ENCODE data around the gene CCDC137. TPM values are rescaled to one million over a fixed set of nuclear protein-coding genes. Genes with fewer than 3 reads are reported as not detected.
A peak's percentile ranks its signal among the peaks of the same experiment; 100 is the strongest.

The CCDC137 gene
- total and polyA plus RNA-seq, 2 of the 13 experiments (the other 11 are each of a cell fraction or from before 2014, with no cell fraction given), result 14.6 to 39.1 TPM

DNA sequence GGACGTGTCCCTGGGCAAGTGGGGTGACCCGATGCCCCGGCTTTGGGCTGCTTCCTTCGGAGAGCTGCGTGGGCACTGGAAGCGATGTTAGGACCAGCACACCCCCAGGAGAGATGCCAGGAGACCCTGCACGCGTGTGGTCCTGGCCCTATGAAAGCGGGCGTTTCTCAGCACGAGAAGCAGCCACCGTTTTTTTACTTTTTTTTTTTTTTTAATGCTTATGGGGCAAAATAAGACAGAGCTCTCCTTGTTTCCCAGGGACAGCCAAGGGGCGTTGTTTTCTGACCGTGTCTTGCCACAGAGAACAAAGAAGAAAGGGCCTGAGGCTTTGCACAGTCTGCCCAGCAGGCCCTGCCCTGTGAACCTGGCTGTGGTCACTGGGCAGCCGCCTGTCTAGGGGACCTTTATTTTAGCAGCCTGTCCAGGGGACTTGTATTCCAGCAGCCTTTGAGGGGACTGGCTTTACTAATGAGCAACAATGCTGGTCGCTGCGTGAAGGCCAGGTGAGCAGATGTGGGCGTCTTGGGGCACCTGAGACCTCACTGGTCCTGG, 46.5 kb downstream of the CCDC137 start (continued):
- TF ChIP-seq NFE2L1 (CRISPR knock-in tag; IDR thresholded peaks at IDR 0.05; ENCODE audit: borderline replicate concordance), result no peak
- no peak for TF ChIP-seq RFX1 (IDR thresholded peaks at IDR 0.05)
- TF ChIP-seq FOXO1 (CRISPR knock-in tag; IDR thresholded peaks at IDR 0.05), result 0 out of 2 replicates have a peak, but pooled peaks have one; percentile 9
- TF ChIP-seq MAFK (conservative IDR thresholded peaks at IDR 0.05 in 1 of 2, IDR thresholded peaks at IDR 0.05 in 1 of 2; ENCODE audit: low read length in 2 of 2), result peak; percentile 35 to 38; a peak in 2 of 4 replicates
- TF ChIP-seq, protein P1, sequence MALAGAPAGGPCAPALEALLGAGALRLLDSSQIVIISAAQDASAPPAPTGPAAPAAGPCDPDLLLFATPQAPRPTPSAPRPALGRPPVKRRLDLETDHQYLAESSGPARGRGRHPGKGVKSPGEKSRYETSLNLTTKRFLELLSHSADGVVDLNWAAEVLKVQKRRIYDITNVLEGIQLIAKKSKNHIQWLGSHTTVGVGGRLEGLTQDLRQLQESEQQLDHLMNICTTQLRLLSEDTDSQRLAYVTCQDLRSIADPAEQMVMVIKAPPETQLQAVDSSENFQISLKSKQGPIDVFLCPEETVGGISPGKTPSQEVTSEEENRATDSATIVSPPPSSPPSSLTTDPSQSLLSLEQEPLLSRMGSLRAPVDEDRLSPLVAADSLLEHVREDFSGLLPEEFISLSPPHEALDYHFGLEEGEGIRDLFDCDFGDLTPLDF (CRISPR knock-in tag; IDR thresholded peaks at IDR 0.05), result no peak
- TF ChIP-seq, protein P2, sequence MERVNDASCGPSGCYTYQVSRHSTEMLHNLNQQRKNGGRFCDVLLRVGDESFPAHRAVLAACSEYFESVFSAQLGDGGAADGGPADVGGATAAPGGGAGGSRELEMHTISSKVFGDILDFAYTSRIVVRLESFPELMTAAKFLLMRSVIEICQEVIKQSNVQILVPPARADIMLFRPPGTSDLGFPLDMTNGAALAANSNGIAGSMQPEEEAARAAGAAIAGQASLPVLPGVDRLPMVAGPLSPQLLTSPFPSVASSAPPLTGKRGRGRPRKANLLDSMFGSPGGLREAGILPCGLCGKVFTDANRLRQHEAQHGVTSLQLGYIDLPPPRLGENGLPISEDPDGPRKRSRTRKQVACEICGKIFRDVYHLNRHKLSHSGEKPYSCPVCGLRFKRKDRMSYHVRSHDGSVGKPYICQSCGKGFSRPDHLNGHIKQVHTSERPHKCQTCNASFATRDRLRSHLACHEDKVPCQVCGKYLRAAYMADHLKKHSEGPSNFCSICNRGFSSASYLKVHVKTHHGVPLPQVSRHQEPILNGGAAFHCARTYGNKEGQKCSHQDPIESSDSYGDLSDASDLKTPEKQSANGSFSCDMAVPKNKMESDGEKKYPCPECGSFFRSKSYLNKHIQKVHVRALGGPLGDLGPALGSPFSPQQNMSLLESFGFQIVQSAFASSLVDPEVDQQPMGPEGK (CRISPR knock-in tag; IDR thresholded peaks at IDR 0.05), result peak; percentile 12; the same call in 1 of the 2 replicates
- 0 out of 2 replicates have a peak, but pooled peaks have one; percentile 54 for TF ChIP-seq ZNF337 (CRISPR knock-in tag; IDR thresholded peaks at IDR 0.05; ENCODE audit: borderline replicate concordance, low read depth)
- TF ChIP-seq SMAD3 (CRISPR knock-in tag; IDR thresholded peaks at IDR 0.05), result 0 out of 2 replicates have a peak, but pooled peaks have one; percentile 6
- TF ChIP-seq ZNF205 (CRISPR knock-in tag; IDR thresholded peaks at IDR 0.05), result no peak
- 0 out of 2 replicates have a peak, but pooled peaks have one; percentile 83 for TF ChIP-seq ZNF354B (CRISPR knock-in tag; IDR thresholded peaks at IDR 0.05)
- TF ChIP-seq ZZZ3 (CRISPR knock-in tag; IDR thresholded peaks at IDR 0.05; ENCODE audit: borderline replicate concordance), result peak; percentile 27; the same call in 1 of the 2 replicates
- 0 out of 2 replicates have a peak, but pooled peaks have one; percentile 5 for TF ChIP-seq MIXL1 (CRISPR knock-in tag; IDR thresholded peaks at IDR 0.05)
- TF ChIP-seq ZNF234 (CRISPR knock-in tag; conservative IDR thresholded peaks at IDR 0.05), result 0 out of 2 replicates have a peak, but pooled peaks have one; percentile 5
- TF ChIP-seq, protein P3, sequence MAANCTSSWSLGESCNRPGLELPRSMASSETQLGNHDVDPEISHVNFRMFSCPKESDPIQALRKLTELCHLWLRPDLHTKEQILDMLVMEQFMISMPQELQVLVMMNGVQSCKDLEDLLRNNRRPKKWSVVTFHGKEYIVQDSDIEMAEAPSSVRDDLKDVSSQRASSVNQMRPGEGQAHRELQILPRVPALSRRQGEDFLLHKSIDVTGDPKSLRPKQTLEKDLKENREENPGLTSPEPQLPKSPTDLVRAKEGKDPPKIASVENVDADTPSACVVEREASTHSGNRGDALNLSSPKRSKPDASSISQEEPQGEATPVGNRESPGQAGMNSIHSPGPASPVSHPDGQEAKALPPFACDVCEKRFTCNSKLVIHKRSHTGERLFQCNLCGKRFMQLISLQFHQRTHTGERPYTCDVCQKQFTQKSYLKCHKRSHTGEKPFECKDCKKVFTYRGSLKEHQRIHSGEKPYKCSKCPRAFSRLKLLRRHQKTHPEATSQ (CRISPR knock-in tag; IDR thresholded peaks at IDR 0.05; ENCODE audit: borderline replicate concordance), result 0 out of 2 replicates have a peak, but pooled peaks have one; percentile 44
- TF ChIP-seq KDM4B (CRISPR knock-in tag; IDR thresholded peaks at IDR 0.05), result no peak
- TF ChIP-seq MAFF (IDR thresholded peaks at IDR 0.05; ENCODE audit: low read depth, low read length), result 0 out of 2 replicates have a peak, but pooled peaks have one; percentile 1
- peak; percentile 33; the same call in 1 of the 2 replicates for TF ChIP-seq ZFP82 (CRISPR knock-in tag; IDR thresholded peaks at IDR 0.05; ENCODE audit: borderline replicate concordance)
- TF ChIP-seq, protein P4, sequence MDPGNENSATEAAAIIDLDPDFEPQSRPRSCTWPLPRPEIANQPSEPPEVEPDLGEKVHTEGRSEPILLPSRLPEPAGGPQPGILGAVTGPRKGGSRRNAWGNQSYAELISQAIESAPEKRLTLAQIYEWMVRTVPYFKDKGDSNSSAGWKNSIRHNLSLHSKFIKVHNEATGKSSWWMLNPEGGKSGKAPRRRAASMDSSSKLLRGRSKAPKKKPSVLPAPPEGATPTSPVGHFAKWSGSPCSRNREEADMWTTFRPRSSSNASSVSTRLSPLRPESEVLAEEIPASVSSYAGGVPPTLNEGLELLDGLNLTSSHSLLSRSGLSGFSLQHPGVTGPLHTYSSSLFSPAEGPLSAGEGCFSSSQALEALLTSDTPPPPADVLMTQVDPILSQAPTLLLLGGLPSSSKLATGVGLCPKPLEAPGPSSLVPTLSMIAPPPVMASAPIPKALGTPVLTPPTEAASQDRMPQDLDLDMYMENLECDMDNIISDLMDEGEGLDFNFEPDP (CRISPR knock-in tag; conservative IDR thresholded peaks at IDR 0.05), result 0 out of 2 replicates have a peak, but pooled peaks have one; percentile 81
- 0 out of 2 replicates have a peak, but pooled peaks have one; percentile 26 for TF ChIP-seq DNMT3B (CRISPR knock-in tag; conservative IDR thresholded peaks at IDR 0.05)
- TF ChIP-seq, protein P5, sequence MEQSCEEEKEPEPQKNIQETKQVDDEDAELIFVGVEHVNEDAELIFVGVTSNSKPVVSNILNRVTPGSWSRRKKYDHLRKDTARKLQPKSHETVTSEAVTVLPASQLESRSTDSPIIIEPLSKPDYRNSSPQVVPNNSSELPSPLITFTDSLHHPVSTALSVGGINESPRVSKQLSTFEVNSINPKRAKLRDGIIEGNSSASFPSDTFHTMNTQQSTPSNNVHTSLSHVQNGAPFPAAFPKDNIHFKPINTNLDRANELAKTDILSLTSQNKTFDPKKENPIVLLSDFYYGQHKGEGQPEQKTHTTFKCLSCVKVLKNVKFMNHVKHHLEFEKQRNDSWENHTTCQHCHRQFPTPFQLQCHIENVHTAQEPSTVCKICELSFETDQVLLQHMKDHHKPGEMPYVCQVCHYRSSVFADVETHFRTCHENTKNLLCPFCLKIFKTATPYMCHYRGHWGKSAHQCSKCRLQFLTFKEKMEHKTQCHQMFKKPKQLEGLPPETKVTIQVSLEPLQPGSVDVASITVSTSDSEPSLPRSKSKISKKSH (CRISPR knock-in tag; IDR thresholded peaks at IDR 0.05; ENCODE audit: borderline replicate concordance), result 0 out of 2 replicates have a peak, but pooled peaks have one; percentile 4
- peak; percentile 34 for TF ChIP-seq ZEB1 (IDR thresholded peaks at IDR 0.05; ENCODE audit: insufficient replicate concordance, low read depth)
- TF ChIP-seq NCOA1 (CRISPR knock-in tag; IDR thresholded peaks at IDR 0.05), result 0 out of 2 replicates have a peak, but pooled peaks have one; percentile 29
- TF ChIP-seq XRCC5 (optimal IDR thresholded peaks at IDR 0.05; ENCODE audit: low read length), result peak; percentile 13
